Left ventricle myocardium inferior (tissue), 1 donor: ENCODE data around the gene RRP1. TPM values are rescaled to one million over a fixed set of nuclear protein-coding genes. Genes with fewer than 3 reads are reported as not detected.

Source experiments
- DNase-seq: peaks from one replicate; pipeline ENCODE4 v3.0.0-alpha.2; 2020
- H3K27ac ChIP-seq: fragments of 200-600 bp; replicated peaks from 2 replicates; pipeline ENCODE4 v1.8.0; 2021
- H3K27me3 ChIP-seq: fragments of 200-600 bp; 2 replicates; pipeline ENCODE4 v1.8.0; 2021; ENCODE audit warnings: low read depth
- H3K36me3 ChIP-seq: fragments of 200-600 bp; 2 replicates; pipeline ENCODE4 v1.8.0; 2021
- H3K4me1 ChIP-seq: fragments of 200-600 bp; 2 replicates; pipeline ENCODE4 v1.8.0; 2021
- H3K4me3 ChIP-seq: fragments of 200-600 bp; 2 replicates; pipeline ENCODE4 v1.8.0; 2021; ENCODE audit warnings: mild to moderate bottlenecking, moderate library complexity
- H3K9me3 ChIP-seq: fragments of 200-600 bp; replicated peaks from 2 replicates; pipeline ENCODE4 v1.8.0; 2021
- intact Hi-C: fragments of 100-400 bp; cut with micrococcal nuclease; formaldehyde crosslinking; loops from one replicate; pipeline ENCODE4 v1.11.0; 2022
- total RNA-seq: library from RNA; stranded (reverse); fragmentation: NEBNext Ultra II Directional; extraction: Animal tissue kit (Norgen Biotek cat#: 25700); gene quantifications from one replicate; pipeline ENCODE4 v1.2.1, GENCODE V29; 2021
- TF ChIP-seq, protein P1 (sequence below): fragments of 200-600 bp; IDR thresholded peaks from 2 replicates; pipeline ENCODE4 v1.8.0; 2021; ENCODE audit warnings: antibody characterized with exemption, mild to moderate bottlenecking, borderline replicate concordance
- donor health status: DM: no; HTN: yes; CAD: no; lungs with severe emphysema.

The RRP1 gene
- total RNA-seq, 1 donor from 2014 or later: 8.5 TPM

DNA sequence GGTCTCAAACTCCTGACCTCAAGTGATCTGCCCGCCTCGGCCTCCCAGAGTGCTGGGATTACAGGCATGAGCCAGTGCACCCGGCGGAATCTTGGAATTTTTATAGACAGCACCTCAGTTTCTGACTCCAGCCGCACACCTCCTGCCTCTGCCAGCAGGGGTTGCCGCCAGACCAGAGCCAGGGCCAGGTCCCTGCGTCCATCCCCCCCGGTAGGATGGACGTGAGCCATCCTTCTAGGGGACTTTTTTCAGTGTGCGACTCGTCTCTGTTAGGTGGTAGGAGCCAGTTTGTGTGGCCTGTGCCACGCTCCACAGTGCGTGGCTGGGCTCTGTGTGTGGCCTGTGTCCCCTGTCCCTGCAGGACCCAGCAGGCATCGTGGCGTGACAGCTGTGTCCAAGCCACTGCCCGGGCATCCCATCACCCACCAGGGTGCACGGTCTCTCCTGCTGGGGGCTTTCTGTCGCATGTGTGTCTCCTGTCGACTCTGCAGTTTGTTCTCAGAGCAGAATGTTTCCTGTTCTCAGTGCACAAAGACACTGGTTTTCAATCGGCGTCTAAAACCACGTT is 28.9 kb upstream of the RRP1 start:
- Histone ChIP-seq H3K27ac (no peak overlapping the region), H3K4me1 (peaks cover 8% of the 10 kb centered on the region), H3K4me3 (no peak overlapping the region), H3K36me3 (peaks cover 52% of the 10 kb centered on the region), H3K27me3 (no peaks in the 10 kb centered on the region), H3K9me3 (peaks cover 6% of the 10 kb centered on the region)
- no peak for DNase-seq
- TF ChIP-seq, protein P1, sequence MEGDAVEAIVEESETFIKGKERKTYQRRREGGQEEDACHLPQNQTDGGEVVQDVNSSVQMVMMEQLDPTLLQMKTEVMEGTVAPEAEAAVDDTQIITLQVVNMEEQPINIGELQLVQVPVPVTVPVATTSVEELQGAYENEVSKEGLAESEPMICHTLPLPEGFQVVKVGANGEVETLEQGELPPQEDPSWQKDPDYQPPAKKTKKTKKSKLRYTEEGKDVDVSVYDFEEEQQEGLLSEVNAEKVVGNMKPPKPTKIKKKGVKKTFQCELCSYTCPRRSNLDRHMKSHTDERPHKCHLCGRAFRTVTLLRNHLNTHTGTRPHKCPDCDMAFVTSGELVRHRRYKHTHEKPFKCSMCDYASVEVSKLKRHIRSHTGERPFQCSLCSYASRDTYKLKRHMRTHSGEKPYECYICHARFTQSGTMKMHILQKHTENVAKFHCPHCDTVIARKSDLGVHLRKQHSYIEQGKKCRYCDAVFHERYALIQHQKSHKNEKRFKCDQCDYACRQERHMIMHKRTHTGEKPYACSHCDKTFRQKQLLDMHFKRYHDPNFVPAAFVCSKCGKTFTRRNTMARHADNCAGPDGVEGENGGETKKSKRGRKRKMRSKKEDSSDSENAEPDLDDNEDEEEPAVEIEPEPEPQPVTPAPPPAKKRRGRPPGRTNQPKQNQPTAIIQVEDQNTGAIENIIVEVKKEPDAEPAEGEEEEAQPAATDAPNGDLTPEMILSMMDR: no peak
- intact Hi-C loops: loop anchor here (10.0 kb wide), 1 partner anchor 86 kb away; no protein-coding TSS in a partner anchor

DNA sequence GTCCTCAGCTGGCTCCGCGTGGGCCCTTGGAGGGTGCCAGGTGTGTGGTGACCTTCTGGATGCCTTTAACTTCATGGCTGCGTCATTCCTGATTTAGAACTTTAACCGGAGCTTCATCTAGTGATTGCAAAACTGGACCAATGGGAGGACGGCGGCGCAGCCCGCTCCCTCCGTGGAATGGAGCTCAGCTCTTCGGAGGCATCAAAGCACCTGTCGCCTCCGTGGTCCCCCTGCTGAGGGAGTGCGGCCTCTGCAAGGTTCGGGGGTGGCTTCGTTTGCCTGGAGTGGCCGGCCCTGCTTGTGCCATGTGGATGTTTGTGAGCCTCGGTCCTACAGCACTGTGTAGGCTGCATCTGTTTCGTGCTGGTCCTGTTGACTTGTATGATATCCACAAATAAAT is 27.5 kb upstream of the RRP1 start:
- no peak overlapping the region for H3K27ac ChIP-seq
- peaks cover 8% of the 10 kb centered on the region for H3K4me1 ChIP-seq
- H3K9me3 ChIP-seq: peaks cover 6% of the 10 kb centered on the region
- DNase-seq: no peak
- intact Hi-C loops: loop anchor here (10.0 kb wide), 1 partner anchor 87 kb away; no protein-coding TSS in a partner anchor
- TF ChIP-seq, protein P1: no peak
- peaks cover 38% of the 10 kb centered on the region for H3K36me3 ChIP-seq
- H3K27me3 ChIP-seq: no peaks in the 10 kb centered on the region
- no peak overlapping the region for H3K4me3 ChIP-seq

DNA sequence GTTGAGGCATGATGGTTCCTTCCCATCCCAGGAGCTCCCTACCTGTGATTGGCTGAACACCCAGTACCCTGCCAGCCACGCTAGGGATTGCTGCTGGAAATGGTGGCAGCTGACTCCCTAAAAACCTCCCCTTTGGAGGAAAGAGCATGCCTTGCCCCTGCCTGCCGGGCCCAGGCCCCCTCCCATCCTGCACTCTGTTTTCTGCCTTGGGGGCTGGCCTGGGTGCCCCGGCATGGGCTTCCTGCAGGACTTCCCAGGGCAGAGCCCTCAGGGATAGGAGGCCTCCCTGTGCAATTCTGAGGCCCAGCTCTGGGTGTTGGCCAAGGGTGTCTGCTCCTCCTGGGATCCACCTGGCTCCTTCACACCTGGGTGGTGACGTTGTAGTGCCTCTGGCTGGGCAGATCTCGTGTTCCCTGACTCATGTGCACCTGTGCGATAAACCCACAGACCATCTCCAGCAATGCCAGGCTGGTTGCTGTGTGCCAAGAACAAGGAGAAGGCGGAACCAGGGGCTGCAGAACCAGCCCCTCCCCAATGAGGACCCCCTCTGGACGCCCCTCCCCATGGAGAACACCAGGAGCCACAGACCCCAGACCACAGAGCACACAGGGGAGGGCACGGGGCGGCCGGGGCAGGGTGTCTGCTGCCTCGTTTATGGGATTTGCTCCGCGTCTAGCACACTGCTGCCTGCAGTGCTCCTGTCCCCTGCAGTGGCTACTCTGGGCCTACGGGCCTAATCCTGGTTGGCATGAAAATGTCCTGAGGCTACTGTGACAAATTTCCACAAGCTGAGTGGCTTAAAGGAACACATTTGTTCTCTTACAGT is 26.9 kb upstream of the RRP1 start:
- Histone ChIP-seq H3K4me3 (no peak overlapping the region), H3K27ac (no peak overlapping the region), H3K27me3 (no peaks in the 10 kb centered on the region), H3K4me1 (peaks cover 4% of the 10 kb centered on the region), H3K36me3 (peaks cover 31% of the 10 kb centered on the region), H3K9me3 (peaks cover 6% of the 10 kb centered on the region)
- TF ChIP-seq, protein P1: no peak
- no peak for DNase-seq
- intact Hi-C loops: loop anchor here (10.0 kb wide), 1 partner anchor 88 kb away; no protein-coding TSS in a partner anchor

DNA sequence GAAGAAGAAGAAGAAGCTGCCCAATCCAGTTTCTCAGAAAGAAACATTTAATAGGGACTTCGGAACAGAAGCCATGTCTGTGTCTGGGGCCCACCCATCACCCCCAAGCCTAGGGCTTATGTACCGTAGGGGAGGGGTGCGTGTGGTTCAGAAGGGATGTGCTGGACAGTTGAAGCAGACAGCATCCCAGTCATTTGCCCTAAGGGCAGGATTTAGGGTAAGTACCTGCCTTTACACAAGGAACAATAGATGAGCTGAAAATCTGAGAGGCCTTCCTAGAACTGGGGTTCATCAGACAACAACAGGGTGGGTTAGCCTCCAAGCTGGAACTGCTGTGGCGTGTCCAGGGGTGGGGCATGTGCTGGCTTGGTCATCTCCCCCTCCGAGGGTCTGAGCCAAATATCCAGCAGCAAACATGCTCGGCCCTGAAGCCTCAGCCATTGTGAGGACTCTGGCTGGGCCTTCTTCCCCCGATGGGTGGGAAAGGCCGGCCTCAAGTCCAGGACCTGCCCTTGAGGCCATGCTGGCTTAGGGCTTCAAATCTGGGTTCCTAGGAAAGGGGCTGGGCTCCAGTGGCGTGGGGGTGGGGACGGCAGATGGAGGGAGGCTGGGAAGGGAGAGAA is 25.4 kb upstream of the RRP1 start:
- no peak overlapping the region for H3K27ac ChIP-seq
- no peak for DNase-seq
- TF ChIP-seq, protein P1: no peak
- intact Hi-C loops: loop anchor here (10.0 kb wide), 1 partner anchor 89 kb away; no protein-coding TSS in a partner anchor
- H3K4me1 ChIP-seq: peaks cover 8% of the 10 kb centered on the region
- H3K27me3 ChIP-seq: no peaks in the 10 kb centered on the region
- peaks cover 25% of the 10 kb centered on the region for H3K36me3 ChIP-seq
- no peak overlapping the region for H3K4me3 ChIP-seq
- peaks cover 6% of the 10 kb centered on the region for H3K9me3 ChIP-seq
